Tibial artery (tissue), 4 donors: ENCODE results near the gene CLIP3.

Experiments
- DNase-seq, 2 donors: peaks; one replicate each; pipeline ENCODE4 v3.0.0-alpha.2; 2019
- H3K27ac ChIP-seq, 2 donors: fragments of 200-600 bp; sonication (generic) in 1 of 2; 1 replicate in 1 of 2; 2 replicates in 1 of 2; pipeline ENCODE4 v1.5.1; 2018 to 2019; ENCODE audit warnings: mild to moderate bottlenecking in 1 of 2
- H3K27me3 ChIP-seq, 2 donors: fragments of 200-600 bp; sonication (generic) in 1 of 2; one replicate each; pipeline versions ENCODE4 v1.5.1 to v1.6.0; 2016 to 2019
- H3K36me3 ChIP-seq, 3 donors: fragments of 200-600 bp; sonication (generic) in 2 of 3; one replicate each; pipeline ENCODE4 v1.5.1; 2016 to 2019; ENCODE audit warnings: mild to moderate bottlenecking in 2 of 3
- H3K4me1 ChIP-seq, 4 donors: fragments of 200-600 bp; sonication (generic) in 2 of 4; 1 replicate in 3 of 4; 2 replicates in 1 of 4; pipeline ENCODE4 v1.5.1; 2016 to 2019
- H3K4me3 ChIP-seq, 2 donors: fragments of 200-600 bp; sonication (generic) in 1 of 2; 1 replicate in 1 of 2; 2 replicates in 1 of 2; pipeline ENCODE4 v1.5.1; 2018 to 2019; ENCODE audit warnings: mild to moderate bottlenecking in 2 of 2
- H3K9me3 ChIP-seq, 3 donors: fragments of 200-600 bp; sonication (generic) in 1 of 3; one replicate each; pipeline ENCODE4 v1.5.1; 2016 to 2019
- CTCF ChIP-seq, 2 experiments: fragments of 200-600 bp in 1 of 2; fragments of 450-650 bp in 1 of 2; IDR thresholded peaks; one replicate each; pipeline ENCODE4 v1.5.1; 2017 to 2019; ENCODE audit warnings: antibody characterized with exemption in 2 of 2, mild to moderate bottlenecking in 1 of 2, moderate library complexity in 1 of 2
- intact Hi-C: fragments of 100-400 bp; cut with DNase I; formaldehyde crosslinking; loops from one replicate; pipeline ENCODE4 v1.15.0; 2023; ENCODE audit warnings: low total_unique reads

CLIP3 gene

DNA sequence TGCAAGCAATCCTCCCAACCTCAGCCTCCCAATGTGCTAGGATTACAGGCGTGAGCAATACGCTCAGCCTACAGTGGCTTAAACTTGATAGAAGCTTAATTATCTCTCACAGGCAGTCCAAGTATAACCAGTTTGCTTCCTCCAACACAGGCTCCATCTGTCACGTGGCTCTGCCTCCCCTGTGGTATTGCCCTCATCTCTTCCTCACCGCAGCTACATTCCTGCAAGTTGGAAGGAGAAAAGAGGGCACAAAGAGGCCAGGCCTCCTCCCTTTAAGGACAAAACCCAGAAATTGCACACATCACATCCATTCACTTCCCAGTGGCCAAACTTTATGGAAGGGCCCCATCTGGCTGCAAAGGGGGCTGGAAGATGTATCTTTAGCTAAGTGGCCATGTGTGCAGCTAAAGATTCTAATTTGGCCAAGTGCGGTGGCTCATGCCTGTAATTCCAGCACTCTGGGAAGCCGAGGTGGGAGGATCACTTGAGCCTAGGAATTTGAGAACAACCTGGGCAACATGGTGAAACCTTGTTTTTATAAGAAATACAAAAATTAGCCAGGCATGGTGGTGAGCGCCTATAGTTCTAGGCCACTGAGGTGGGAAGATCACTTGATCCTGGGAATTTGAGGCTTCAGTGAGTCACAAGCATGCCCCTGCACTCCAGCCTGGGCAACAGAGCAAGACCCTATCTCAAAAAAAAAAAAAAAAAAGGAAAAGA lies 40.8 kb downstream of the CLIP3 start:
- no peaks in the 10 kb centered on the region for H3K9me3 ChIP-seq
- H3K36me3 ChIP-seq: no peaks in the 10 kb centered on the region
- peaks cover 0 to 24% of the 10 kb centered on the region in 2 donors for H3K27me3 ChIP-seq
- no peak for DNase-seq
- H3K4me1 ChIP-seq: peaks cover 0 to 31% (median 25%) of the 10 kb centered on the region in 4 donors
- no peak overlapping the region for H3K4me3 ChIP-seq
- no peak for TF ChIP-seq CTCF (IDR thresholded peaks at IDR 0.05)
- intact Hi-C loops: loop anchor here (10.0 kb wide), 1 partner anchor 163 kb away; the partner anchor contains the start of gene COX7A1
- no peak overlapping the region for H3K27ac ChIP-seq

DNA sequence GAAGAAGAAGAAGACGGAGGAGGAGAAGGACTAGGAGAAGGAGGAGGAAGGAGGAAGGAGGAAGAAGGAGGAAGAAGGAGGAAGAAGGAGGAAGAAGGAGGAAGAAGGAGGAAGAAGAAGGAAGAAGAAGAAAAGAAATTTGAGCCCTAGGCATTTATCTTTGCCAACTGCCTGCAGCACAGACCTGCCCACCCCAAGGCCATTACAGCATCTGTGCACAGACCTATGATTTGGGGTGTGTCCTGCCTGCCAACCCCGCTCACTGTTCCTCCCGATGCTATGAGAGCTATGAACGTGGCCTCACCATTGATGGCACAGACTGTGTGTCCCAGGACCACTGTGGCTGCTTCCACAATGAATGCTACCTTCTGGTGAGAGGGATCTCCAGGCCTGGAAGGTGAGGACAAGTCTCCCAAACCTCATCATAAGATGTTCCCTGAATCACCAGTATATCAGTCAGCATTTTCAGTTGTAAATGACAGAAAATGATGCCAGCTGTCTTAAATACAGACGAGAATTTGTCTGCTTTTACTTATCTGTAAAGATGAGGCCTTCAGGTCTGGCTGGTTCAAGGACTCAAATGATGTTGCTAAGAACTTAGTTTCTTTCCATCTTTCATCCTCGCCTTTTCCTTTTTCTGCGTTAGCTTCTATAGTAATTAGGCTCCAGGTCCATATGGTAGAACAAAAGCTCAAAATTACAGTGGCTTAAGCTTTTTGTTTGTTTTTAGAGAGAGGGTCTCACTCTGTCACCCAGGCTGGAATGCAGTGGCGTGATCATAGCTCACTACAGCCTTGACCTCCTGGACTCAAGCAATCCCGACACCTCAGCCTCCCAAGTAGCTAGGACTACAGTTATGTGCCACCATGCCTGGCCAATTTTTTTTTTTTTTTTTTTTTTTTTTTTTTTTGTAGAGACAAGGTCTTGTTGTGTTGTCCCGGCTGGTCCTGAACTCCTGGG lies 41.6 kb downstream of the CLIP3 start:
- DNase-seq: no peak
- H3K4me3 ChIP-seq: no peak overlapping the region
- H3K4me1 ChIP-seq: peaks cover 0 to 26% (median 18%) of the 10 kb centered on the region in 4 donors
- intact Hi-C loops: loop anchor here (10.0 kb wide), 1 partner anchor 164 kb away; the partner anchor contains the start of gene COX7A1
- H3K27me3 ChIP-seq: peaks cover 0 to 32% of the 10 kb centered on the region in 2 donors
- no peak for TF ChIP-seq CTCF (IDR thresholded peaks at IDR 0.05)
- no peaks in the 10 kb centered on the region for H3K36me3 ChIP-seq
- no peaks in the 10 kb centered on the region for H3K9me3 ChIP-seq
- no peak overlapping the region for H3K27ac ChIP-seq

DNA sequence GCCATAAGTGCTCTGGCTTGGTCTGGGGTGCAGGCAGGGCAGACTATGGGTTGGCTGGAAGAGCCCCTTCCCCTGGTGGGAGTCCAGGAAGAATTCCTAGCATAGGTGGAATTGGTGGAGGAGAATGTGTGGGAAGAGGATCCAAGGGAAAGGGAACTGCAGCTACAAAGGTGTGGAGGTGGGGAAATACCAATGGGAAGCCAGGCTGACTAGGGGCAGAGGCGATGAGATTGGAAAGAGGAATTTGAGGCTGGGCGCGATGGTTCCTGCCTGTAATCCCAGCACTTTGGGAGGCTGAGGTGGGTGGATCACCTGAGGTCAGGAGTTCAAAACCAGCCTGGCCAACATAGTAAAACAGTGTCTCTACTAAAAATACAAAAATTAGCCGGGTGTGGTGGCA lies 42.5 kb downstream of the CLIP3 start:
- H3K27me3 ChIP-seq: peaks cover 0 to 40% of the 10 kb centered on the region in 2 donors
- H3K4me3 ChIP-seq: no peak overlapping the region
- no peaks in the 10 kb centered on the region for H3K36me3 ChIP-seq
- TF ChIP-seq CTCF (IDR thresholded peaks at IDR 0.05): no peak
- intact Hi-C loops: loop anchor here (10.0 kb wide), 1 partner anchor 165 kb away; the partner anchor contains the start of gene COX7A1
- H3K9me3 ChIP-seq: no peaks in the 10 kb centered on the region
- H3K27ac ChIP-seq: no peak overlapping the region
- no peak for DNase-seq
- peaks cover 0 to 18% (median 11%) of the 10 kb centered on the region in 4 donors for H3K4me1 ChIP-seq

- Histone ChIP-seq H3K27ac (no peak overlapping the region), H3K9me3 (no peaks in the 10 kb centered on the region), H3K27me3 (peaks cover 0 to 53% of the 10 kb centered on the region in 2 donors), H3K4me3 (no peak overlapping the region), H3K4me1 (peaks cover 0 to 11% (median 5%) of the 10 kb centered on the region in 4 donors), H3K36me3 (no peaks in the 10 kb centered on the region)
- no peak for TF ChIP-seq CTCF (IDR thresholded peaks at IDR 0.05)
- intact Hi-C loops: no loop called here
- no peak for DNase-seq
These were observed 43.8 kb downstream of the CLIP3 start for GRCh38 chr19:35988824-35989223.

DNA sequence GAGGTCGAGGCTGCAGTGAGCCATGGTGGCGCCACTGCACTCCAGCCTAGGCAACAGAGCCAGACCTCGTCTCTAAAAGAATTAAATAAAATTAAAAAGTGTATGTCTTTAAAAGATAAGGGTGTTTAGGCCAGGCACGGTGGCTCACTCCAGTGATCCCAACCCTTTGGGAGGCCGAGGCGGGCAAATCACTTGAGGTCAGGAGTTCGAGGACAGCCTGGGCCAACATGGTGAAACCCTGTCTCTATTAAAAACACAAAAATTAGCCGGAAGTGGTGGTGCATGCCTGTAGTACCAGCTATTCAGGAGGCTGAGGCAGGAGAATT lies 45.1 kb downstream of the CLIP3 start:
- no peak overlapping the region for H3K27ac ChIP-seq
- TF ChIP-seq CTCF (IDR thresholded peaks at IDR 0.05): no peak
- intact Hi-C loops: no loop called here
- H3K27me3 ChIP-seq: peaks cover 0 to 63% of the 10 kb centered on the region in 2 donors
- H3K9me3 ChIP-seq: no peaks in the 10 kb centered on the region
- no peaks in the 10 kb centered on the region for H3K36me3 ChIP-seq
- H3K4me1 ChIP-seq: peaks cover 0 to 10% (median 4%) of the 10 kb centered on the region in 4 donors
- H3K4me3 ChIP-seq: no peak overlapping the region
- no peak for DNase-seq
